NK-92 (cell line): ENCODE data around the gene UBE2L5.

Experiments used
- DNase-seq: peaks from one replicate; lab custom pipeline; 2025; ENCODE audit not compliant: unreplicated experiment; lab: John Stamatoyannopoulos, UW

UBE2L5 gene

DNA sequence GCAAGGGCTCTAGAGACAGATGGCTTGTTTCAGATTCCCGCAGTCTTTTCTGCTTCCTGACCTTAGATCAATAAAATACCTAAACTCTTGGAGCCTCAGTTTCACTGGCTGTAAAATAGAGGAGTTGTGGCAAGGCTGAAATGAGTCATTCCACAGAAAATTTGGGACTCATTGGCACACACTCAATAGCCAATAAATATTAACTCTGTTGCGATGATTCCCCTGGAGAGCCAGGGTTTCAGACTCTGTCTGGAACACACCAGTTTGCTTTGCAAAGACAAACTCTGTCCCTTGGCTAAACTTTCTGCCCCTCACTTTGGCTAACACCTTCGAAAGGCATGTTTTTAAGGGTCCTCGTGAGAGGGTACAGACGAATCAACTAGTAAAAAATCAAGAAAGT, 18.1 kb upstream of the UBE2L5 start:
- DNase-seq, result no peak

DNA sequence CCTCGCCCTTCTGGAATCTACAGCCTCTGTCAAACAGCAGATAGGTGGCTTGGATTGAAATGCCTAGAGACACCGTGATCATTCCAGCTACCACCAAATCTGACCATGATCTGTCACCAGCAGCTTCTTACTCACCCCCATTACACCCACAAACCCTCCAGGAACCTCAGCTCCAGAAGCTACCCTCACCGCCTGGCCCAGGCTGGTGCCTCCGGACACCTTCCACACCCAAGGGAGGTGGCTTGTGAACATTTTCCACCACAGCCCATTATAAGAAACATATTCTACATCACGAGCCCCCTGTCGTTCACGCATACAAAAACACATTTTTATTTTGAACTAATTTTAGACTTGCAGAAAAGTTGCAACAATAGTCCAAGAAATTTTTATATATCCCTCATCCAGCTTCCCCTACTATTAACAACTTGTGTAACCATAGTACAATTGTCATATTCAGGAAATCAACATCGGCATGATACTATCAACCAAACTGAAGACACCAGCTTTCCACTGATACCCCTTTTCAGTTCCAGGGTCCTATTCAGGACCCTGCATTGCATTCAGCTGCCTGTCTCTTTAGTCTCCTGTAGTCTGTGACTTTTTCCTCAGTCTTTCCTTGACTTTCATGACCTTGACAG, 15.4 kb upstream of the UBE2L5 start:
- DNase-seq, result no peak

DNA sequence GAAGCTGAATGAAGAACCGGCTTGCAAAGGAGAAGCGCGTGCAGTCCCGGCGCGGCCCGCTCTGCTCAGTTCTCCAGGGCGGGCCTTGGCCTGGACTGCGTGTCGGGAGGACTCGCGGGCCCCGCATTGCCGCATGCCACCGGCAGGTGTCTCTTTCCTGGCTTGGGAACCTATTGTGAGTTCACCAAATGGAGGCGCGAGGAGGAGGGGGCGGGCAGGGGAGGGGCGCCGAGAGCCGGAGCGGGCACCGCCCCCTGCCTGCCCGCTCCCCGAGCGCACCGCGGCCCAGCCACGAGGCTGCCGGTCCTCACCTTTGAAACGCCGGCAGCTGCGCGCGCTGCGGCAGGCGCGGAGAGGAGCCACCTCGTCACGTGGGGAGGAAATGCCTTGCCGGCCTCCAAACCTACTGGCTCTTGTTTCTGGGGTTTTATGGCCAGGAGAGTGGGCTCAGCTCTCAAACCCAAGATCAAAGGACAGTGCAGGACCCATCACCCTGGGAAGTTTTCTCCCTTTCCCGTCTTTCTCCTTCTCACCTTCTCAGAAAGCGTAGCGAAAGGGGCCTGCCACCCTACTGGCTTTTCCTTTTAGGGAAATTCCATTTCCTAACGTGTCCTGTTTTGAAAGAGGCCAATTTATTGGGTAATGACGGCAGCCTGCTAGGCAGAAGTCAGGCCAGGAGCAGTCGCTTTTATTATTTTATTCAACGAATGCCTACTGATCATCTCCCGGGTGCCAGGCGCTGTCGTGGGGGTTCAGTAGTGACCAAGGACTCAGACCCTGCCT, 13.8 kb upstream of the UBE2L5 start:
- DNase-seq, result peak; percentile 28

DNA sequence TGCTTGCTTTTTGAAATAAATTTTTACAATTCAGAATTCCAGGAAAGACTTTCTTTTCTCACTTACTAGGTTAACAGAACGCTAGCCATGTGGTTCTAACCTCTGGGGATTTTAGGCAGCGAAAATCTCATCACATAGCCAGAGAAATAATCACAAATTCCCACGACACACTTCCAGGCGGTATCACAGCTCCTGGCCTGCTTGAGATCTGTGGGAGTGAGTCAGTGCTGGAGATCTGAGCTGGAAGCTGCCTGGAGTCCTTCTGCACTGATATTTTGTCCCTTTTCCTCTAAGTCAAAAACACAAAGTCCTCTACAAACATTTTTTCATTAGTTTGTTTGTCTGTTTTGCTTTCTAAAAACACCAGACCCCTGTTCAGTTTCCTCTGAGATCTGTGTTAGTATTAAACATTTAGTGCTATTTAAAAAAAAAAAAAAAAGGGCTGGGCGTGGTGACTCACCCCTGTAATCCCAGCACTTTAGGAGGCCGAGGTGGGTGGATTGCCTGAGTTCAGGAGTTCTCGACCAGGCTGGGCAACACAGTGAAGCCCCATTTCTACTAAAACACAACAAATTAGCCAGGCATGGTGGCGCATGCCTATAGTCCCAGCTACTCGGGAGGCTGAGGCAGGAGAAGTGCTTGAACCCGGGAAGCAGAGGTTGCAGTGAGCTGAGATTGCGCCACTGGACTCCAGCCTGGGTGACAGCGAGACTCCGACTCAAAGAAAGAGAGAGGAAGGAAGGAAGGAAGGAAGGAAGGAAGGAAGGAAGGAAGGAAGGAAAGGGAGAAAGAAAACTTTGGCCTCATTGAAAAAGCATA, 12.2 kb upstream of the UBE2L5 start:
- DNase-seq, result no peak

DNA sequence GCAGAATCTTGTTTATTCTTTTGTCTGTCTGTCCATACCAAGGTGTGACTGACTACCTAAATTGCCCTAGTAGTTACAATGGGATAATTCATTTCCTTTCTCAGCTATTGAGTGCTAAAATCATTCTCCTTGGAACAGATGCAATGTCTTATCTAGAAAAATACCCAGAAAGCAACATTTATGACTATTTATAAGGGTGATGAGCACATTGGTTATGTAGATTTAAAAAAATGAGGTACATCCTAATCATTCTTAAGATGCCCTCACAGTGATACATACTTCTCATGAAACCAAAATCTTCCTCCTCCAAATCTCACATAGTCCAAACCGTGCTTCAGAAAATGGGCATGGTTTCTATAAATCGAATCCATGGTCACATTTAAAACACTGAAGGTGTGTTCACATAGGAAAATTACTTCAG, 11.6 kb upstream of the UBE2L5 start:
- no peak for DNase-seq

DNA sequence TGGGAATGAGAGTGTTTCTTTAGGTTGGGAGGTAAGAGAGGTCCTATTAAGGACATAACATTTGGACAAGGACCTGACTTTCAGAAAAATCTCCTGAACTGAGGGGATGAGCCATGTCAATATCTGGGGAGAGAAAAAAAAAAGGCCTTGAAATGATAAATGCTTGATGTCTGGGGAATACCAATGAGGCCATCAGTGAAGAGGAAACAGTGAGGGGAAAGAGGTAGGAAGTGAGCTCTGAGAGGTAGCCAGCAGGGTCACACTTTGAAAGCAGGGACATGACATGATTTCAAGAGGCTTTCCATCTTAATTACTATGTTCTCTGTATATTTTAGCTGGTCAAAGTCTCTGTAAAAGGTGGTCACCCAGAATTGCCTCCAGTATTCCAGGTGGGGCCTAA, 9.9 kb upstream of the UBE2L5 start:
- no peak for DNase-seq

DNA sequence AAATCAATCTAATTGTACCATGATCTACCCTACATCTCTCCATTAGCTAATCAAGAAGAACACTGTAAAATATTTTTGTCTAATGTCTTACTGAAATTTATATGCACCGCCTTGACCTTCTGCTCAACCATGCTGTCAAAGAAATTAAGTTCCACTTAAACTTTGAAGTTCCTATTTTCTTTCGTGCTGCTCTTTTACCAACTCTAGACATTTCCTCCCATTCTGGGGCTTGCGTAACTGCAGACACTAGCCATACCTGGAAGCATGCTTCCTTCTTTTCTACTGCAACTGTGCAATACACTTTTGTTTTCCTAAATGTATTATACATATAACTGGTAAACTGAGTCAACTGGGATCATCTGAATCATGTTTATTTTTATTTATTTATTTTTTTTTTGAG, 8.5 kb upstream of the UBE2L5 start:
- no peak for DNase-seq

DNA sequence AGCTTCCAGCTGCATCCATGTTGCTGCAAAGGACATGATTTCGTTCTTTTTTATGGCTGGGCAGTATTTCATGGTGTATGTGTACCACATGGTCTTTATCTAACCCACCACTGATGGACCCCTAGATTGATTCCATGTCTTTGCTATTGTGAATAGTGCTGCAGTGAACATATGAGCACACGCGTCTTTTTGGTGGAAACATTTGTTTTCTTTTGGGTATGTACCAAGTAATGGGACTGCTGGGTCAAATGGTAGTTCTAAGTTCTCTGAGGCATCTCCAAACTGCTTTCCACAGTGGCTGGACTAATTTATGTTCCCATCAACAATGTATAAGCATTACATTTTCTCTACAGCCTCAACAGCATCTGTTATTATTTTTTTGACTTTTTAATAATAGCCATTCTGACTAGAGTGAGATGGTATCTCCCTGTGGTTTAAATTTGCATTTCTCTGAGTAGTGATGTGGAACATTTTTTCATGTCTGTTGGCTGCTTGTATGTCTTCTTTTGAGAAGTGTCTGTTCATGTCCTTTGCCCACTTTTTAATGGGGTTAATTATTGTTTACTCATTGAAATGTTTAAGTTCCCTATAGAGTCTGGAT, 6.8 kb upstream of the UBE2L5 start:
- DNase-seq, result no peak

DNA sequence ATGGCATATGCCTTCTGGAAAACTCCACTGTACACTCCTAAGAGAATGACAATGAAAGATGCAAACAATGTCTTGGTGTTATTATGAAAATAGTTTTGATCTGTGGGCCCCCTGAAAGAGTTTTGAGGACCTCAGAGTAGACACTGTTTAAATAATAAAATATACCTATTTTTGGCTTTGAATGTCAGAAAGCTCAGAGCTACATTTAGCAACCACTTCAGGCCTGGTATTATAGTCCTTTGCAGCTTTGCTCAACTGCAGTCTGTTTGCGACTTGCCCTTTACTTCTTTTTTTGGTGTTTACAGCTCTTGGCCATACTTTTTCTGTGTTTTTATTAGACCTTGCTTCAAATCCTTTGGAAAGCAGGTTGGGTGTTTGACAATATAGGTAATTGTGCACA, 5.8 kb upstream of the UBE2L5 start:
- no peak for DNase-seq

DNA sequence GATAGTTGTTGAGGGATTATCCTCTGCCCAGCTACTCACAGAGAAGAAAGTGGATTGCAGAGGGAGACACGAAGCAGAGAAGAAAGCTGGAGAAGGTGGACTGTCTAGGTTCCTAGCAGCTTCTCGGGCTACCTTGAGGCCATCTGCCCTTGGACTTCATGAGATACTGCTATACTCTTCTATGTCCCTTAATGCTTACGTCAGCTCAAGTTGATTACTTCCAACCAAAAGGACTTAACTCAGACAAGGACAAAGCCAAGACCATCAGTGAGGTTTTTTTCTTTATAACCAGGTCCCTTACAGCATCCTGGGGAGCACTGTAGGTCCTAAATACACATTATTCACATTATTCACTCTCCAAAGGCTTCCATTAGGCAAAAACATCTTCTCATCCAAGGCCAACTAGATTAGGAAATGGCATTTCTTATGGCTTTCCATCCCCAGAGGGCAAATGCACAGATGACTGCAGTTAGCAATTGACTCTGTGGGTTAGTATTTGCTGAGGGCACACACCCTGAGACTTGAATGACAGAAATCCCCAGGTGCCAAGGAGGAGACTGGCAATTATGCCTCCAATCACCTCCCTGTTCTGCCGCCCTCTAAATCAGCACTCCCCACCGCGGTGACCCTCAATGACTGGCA, 4.1 kb upstream of the UBE2L5 start:
- DNase-seq, result no peak

DNA sequence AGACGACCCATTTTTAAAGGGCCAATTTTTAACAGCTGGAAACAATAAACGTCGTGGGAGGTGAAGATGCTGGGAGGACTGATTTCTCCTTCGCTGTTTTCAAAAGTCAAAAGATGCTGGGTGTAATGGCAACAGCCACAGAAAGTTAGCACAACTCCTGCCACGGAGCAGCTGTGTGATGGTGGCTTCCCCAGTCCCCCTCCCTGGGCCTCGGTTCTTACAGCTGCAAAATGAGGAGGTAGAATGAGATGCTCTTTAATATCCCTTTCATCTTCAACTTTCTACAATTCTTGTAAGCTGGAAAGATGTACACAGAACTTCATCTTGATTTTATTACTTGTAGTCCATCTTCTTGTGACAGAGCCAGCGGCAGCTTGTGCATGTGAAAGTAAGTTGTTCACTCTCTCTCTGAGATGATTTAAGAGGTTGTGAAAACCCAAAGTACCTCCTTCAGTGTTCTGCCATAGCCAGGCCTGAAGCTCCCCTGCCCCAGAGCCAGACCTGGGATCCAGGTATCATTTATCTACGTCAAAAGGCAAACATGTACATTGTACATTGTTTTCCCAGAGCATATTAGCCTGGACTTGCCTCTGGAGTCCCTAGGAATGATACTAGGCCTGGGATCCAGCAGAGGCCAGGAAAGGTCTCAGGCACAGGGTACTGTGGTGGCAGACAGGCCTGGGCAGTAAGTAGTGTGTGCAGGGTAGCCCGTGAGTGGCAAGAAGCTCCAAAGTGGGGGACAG, 3.4 kb upstream of the UBE2L5 start:
- DNase-seq, result no peak

DNA sequence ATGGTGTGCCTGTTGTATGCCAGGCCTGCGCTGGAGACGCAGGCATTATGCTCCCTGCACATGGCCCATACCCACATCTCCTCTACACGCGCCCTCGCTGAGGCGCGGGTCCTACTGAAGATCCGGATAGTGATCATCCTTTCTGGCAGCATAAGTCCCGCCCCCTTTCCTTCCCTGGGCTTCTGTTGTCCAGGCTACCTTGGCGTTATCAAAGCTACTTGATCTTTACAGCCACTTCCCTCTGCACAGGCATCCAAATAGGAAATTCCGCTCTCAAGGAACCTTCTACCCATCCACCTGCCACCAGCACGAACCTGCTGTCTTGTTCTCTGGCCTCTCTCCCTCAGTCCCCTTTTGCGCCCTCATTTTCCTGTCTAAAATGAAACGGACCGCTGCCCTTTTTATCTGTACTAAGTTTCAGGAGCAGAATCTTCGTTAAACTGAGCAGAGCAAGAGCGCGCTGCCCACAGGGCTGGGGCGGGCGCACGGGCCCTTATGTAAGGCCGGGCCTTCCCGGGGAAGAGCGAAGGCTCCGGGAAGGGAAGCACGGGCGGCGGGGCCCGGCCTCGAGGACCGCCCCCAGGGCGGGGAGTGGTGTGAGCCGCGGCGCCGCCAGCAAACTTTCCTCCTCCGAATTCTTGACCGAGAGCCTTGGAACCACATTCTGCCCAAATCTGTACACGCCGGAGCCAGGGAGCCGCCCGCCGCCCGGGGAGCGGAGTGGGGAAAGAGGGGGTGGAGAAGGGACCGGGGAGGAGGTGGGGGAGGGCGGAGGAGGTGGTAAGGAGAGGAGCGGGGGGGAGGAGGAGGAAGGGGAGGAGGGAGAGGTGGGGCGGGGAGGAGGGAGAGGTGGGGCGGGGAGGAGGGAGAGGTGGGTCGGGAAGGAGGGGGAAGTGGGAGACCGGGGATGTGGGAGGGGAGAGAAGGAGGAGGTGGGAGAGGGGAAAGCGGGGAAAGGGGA, 920 bp upstream of the UBE2L5 start:
- DNase-seq, result no peak

DNA sequence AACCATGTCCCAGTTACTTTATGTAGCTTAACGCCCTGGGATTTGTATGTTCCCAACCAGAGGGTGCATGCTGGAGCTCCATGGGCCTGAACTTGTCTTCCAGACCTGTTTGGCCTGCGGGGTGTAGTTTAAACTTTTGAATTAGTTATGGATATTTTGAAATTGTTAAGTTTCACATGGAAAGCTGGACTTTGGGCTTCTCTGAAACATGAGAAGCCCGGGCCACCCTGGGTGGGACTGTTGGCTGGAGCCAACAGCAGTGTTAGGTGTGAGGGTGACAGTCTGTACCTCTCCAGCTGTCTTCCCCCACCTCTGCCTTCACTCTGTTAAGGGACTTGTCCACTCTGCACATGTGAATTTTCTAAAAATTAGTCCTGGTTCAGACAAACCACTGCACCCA, 1.6 kb downstream of the UBE2L5 start:
- DNase-seq, result no peak

DNA sequence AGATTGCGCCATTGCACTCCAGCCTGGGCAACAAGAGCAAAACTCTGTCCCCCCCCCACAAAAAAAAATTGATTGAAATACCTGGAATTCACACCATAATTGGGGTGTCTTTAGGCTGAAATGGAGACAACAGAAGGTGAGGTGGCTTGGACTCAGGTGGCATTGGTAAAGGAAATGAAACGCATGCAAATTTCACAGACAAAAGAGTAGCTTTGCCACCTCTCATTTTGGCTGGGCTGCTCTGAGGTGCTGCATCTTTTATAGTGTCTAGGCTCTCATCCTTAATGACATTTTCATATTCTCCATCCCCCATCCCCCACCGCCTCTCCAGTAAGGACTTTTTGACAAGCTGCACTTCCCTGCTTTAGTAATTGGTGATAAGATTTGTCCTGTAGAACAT, 6.9 kb downstream of the UBE2L5 start:
- no peak for DNase-seq

DNA sequence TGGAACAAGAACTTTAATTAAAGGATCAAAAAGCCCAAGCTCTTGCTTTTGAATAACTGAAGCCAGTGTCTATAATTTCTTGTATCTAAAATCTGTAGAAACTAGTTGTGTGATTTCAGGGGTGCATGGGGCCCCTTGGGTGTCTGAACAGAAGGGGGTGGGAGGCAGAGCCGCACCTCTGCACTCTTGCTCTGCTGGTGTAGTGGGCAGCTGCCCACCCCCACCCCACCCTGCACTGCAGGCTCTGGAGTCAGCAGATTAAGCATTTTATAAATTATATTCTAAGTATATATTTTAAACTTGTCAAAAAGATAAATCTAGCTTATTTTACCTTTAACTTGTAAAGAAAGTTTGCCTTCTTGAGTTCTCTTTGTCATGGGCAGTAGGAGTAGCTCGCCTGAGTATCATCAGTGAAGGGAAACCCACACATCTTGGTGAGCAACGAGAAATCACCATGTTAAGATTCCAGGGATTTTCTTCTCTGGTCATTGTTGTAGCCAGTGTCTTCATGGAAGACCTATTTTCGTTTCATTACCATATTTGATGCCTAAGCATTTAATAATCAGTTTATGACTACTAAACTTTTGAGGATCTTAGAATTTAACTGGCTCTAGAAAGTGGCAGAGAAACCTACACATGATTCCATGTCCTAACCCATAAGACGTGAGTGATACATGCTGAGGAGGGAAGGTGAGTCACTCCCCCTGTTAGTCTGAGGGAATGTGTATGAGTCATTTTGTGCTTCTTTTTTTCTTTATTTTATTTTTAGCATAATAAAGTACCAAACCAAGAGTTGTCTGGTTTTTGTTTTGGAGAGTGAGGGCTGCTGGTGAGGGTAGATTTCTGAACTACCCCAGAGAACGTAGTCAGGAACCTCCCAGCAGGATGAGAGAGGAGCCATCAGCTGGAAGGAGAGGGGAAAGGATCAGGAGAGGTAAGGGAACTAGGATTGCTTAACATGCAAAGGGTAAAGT, 7.7 kb downstream of the UBE2L5 start:
- DNase-seq, result no peak

DNA sequence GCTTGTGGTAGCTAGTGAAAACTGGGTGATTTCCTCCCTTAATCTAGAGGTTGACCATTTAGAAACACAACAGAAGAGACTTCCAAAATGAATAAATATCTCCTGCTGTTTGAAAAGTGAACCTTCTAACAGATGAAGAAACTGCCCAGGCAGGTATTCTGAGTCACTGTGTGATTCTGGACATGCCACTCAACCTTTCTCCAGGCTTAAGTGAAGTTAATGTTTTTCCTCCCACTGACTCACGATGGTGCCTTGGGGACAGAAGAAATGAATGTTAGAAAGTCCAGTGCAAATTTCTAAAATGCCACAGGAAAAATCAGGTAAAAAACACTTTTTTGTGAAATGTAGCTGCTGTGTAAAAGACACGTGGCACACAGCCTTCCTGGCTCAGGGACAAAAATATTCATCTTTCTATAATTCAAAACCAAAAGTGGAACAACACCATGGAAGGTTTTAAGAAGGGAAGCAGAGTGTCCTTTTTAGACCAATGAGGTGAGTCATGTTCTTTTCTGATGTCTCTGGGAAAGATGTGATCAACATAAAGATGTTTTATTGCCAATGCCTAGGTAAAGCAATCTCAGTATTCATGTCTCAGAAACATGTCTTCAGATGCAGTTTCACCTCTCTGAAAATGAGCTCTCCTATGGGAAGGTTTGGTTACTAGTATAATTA, 9.1 kb downstream of the UBE2L5 start:
- DNase-seq, result no peak

DNA sequence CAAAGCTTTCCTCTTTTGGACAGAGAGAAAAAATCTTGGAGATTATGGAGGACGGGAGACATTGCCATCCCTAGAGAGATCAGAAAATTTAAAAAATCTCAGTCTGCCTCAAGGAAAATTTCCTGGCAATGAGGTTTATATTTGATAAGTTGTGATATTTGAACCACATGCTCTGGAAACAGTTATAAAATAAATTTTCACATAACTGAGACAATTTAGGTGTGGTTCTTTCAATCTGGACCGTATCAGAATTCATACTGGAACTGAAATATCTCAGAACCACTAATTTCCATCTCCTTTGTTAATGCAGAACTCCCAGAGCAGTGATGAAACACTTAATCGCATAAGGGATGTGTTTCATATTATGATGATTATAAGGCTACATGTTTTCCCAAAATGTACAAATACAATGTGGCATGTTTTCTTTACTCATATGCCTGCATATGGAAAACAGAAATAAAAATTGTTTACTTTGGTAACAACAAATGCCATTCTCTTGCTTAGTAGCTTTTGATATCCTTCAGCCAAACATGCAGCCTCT, 13.7 kb downstream of the UBE2L5 start:
- no peak for DNase-seq
